ENCODE results near the gene SULF2. TPM values are rescaled to one million over a fixed set of nuclear protein-coding genes. Genes with fewer than 3 reads are reported as not detected.

Gene SULF2
- total RNA-seq, 2 experiments from 2014 or later = 0.47 to 0.50 TPM

DNA sequence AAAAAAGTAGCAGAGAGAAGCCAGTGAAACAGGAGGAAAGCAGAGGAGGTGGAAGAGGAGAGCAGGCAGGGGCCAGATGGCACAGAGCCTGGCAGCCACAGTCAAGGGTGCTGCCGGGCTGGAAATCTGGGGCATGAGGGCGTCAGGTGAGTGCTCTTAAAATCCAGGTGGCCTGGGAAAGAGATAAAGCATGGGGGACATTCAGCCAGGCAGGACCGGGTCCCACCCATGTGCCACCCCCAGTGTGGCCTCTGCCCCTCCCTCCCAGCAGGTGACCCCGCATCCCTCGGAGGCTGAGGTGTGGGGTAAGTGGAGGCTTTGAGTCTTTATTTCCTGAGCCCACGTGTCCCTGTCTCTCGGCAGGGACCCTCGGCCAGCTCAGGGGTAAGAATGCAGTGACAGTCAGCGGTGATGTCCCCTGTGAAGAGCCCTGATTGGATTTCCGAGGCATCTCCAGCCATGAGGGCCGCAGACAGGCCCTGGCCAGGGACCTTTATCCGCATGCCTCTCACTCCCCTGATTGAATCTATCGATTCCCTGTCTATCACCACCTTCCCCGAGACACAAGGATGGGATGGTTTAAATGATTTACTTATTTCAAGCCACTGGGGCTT lies 33.8 kb upstream of the SULF2 start:
- Mint-ChIP-seq H3K36me3 (ENCODE audit: low read depth) (no peaks in the 10 kb centered on the region), H3K4me1 (ENCODE audit: low read depth) (no peaks in the 10 kb centered on the region), H3K9me3 (no peaks in the 10 kb centered on the region), H3K4me3 (no peak overlapping the region), H3K27ac (no peak overlapping the region), H3K27me3 (peaks cover 8% of the 10 kb centered on the region)
- no peak for DNase-seq
- ATAC-seq = no peak
- ChIA-PET CTCF (no interaction called here), POLR2A (no interaction called here)
- intact Hi-C loops (cut with micrococcal nuclease) = no loop called here
- no peak for TF ChIP-seq CTCF (IDR thresholded peaks at IDR 0.05)

DNA sequence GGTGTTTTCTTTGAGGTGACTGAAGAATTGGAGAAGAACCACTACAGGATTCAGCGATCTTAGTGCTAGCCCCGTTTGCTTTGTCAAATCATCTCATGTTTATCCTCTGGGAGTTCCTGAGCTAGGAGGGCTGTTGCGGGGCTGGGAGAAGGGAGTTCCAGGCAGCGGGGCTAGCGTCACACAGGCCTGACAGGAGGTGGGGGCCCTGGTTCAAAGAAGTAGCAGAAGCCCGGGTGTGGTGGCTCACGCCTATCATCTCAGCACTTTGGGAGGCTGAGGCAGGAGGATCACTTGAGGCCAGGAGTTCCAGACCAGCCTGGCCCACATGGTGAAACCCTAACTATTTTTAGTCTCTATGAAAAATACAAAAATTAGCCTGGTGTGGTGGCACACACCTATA lies 33.2 kb upstream of the SULF2 start:
- Mint-ChIP-seq H3K27me3 (peaks cover 13% of the 10 kb centered on the region), H3K4me1 (ENCODE audit: low read depth) (no peaks in the 10 kb centered on the region), H3K27ac (no peak overlapping the region), H3K4me3 (no peak overlapping the region), H3K36me3 (ENCODE audit: low read depth) (no peaks in the 10 kb centered on the region), H3K9me3 (no peaks in the 10 kb centered on the region)
- no peak for TF ChIP-seq CTCF (IDR thresholded peaks at IDR 0.05)
- ChIA-PET POLR2A (no interaction called here), CTCF (interaction anchor here (1.1 kb wide), 1 partner anchor 94 kb away, joined by 3 read pairs; no protein-coding TSS in a partner anchor)
- no peak for ATAC-seq
- no peak for DNase-seq
- intact Hi-C loops (cut with micrococcal nuclease) = no loop called here

DNA sequence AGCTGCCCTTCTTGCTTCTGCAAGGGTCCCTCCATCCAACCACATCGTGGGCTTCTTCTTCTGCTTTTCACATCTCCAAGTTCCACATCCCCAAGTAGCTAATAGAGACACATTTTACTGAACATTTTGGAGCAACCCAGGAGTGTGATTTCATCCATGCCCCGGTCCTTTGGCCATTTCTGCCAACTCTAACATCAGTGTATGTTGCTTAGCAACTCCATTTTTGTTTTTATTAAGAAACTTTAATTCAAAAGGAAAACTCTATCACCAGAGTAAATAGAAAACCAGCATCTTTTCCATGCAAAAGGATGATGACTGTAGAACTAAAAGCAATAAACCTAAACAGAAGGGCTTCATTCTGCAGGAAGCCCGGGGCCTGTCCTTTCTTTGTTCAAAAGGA lies 32.7 kb upstream of the SULF2 start:
- CTCF ChIA-PET = interaction anchor here (1.1 kb wide), 1 partner anchor 93 kb away, joined by 3 read pairs; no protein-coding TSS in a partner anchor
- intact Hi-C loops (cut with micrococcal nuclease) = no loop called here
- ATAC-seq = no peak
- DNase-seq = no peak
- H3K9me3 Mint-ChIP-seq = peaks cover 2% of the 10 kb centered on the region
- TF ChIP-seq CTCF (IDR thresholded peaks at IDR 0.05) = no peak
- no peaks in the 10 kb centered on the region for H3K4me1 Mint-ChIP-seq (ENCODE audit: low read depth)
- no peaks in the 10 kb centered on the region for H3K36me3 Mint-ChIP-seq (ENCODE audit: low read depth)
- POLR2A ChIA-PET = no interaction called here
- no peak overlapping the region for H3K4me3 Mint-ChIP-seq
- peaks cover 16% of the 10 kb centered on the region for H3K27me3 Mint-ChIP-seq
- no peak overlapping the region for H3K27ac Mint-ChIP-seq

GRCh38 chr20:47817573-47817972 lies 32.3 kb upstream of the SULF2 start:
- DNase-seq (no peak), ATAC-seq (no peak)
- intact Hi-C loops (cut with micrococcal nuclease) = no loop called here
- CTCF ChIA-PET = interaction anchor here (1.1 kb wide), 1 partner anchor 93 kb away, joined by 3 read pairs; no protein-coding TSS in a partner anchor
- no peaks in the 10 kb centered on the region for H3K36me3 Mint-ChIP-seq (ENCODE audit: low read depth)
- POLR2A ChIA-PET = no interaction called here
- no peak overlapping the region for H3K4me3 Mint-ChIP-seq
- H3K4me1 Mint-ChIP-seq (ENCODE audit: low read depth) = no peaks in the 10 kb centered on the region
- H3K27ac Mint-ChIP-seq = no peak overlapping the region
- H3K27me3 Mint-ChIP-seq = peaks cover 16% of the 10 kb centered on the region
- H3K9me3 Mint-ChIP-seq = peaks cover 2% of the 10 kb centered on the region
- no peak for TF ChIP-seq CTCF (IDR thresholded peaks at IDR 0.05)

DNA sequence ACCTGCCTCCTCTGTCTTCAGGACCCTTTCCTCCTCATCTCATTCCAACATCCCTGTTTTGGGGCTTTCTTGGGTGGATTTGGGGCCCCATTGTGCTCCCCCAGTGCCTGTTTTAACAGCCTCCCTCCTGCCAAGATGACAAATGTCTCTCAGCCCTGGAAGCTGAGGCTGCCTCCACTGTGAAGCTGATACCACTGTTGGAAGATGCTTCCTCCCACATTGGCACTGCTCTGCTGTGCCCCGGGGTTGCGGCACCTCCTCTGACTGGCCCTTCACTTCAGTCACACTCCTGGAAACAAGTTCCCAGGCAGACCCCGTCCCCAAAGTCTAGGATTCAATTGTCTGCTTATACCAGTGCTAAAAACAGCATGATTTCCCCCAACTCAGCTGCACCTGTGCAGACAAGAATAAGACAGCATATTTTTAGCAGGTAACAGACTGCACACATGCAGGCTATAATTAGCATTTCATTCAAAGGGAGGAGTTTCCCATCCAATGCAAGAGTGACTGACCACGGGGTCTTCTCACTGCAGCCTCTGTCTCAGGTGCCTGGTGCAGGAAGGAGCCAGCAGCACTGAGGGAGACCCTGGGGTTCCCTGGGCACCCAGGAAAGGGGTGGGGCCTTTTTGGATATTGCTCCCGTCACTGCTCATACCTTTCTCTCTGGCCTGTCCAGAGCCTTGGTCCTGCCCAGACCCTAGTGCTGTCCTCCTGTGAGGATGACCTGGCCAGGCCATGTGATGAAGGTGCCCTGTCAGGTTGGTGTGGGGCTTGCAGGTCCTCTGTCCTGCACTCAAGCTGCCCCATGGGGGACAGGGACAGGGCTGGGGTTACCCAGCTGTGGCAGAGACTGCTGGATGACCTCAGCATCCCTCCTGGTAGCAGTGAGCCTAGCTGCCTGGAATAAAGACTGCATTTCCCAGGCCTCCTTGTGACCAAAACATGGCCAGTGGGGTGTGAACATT lies 31.5 kb upstream of the SULF2 start:
- H3K27ac Mint-ChIP-seq = no peak overlapping the region
- H3K9me3 Mint-ChIP-seq = peaks cover 2% of the 10 kb centered on the region
- no peaks in the 10 kb centered on the region for H3K4me1 Mint-ChIP-seq (ENCODE audit: low read depth)
- ChIA-PET CTCF (interaction anchor here (1.1 kb wide), 1 partner anchor 92 kb away, joined by 3 read pairs; no protein-coding TSS in a partner anchor), POLR2A (no interaction called here)
- intact Hi-C loops (cut with micrococcal nuclease) = no loop called here
- peaks cover 18% of the 10 kb centered on the region for H3K27me3 Mint-ChIP-seq
- H3K36me3 Mint-ChIP-seq (ENCODE audit: low read depth) = no peaks in the 10 kb centered on the region
- DNase-seq (no peak), ATAC-seq (no peak)
- H3K4me3 Mint-ChIP-seq = no peak overlapping the region
- TF ChIP-seq CTCF (IDR thresholded peaks at IDR 0.05) = no peak
